ENCODE results near the gene SVOPL. TPM values are rescaled to one million over a fixed set of nuclear protein-coding genes. Genes with fewer than 3 reads are reported as not detected.

SVOPL gene
- total and polyA plus RNA-seq, 2 donors (not counting 3 experiments of a cell fraction or from before 2014, with no cell fraction given): not detected

DNA sequence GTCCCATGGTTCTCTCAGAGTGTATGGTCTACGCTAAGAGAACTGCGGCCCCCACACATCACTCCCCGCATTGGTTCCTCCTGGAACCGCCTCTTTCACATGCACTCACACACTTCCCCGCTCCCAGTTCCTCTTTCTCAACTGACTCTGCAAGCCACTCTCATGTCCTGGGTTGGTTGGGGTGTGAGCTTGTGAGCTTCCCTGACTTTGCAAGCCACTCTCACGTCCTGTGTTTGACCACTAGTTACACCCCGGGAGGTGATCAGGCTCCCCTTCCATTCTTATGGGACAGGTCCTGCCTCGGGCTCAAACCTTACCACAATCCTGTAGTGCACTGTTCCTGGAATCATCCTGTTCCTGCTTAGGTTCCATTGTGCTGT is 136.1 kb downstream of the SVOPL start:
- Histone ChIP-seq H3K27me3 (ENCODE audit: control insufficient read depth in 2 of 2, insufficient read depth in 2 of 2, low read length in 2 of 2) (no peaks in the 10 kb centered on the region), H3K36me3 (ENCODE audit: control insufficient read depth in 2 of 2, extremely low read depth in 1 of 2, insufficient read depth in 2 of 2, low read length in 2 of 2) (peaks cover 10% of the 10 kb centered on the region in 2 experiments), H3K4me2 (ENCODE audit: insufficient read depth, low read length) (no peak overlapping the region), H3K9ac (replicated peaks; ENCODE audit: extremely low read depth, insufficient read depth, low read length) (no peak overlapping the region), H3K4me3 (replicated peaks in 1 of 3; ENCODE audit: insufficient read depth in 1 of 3, low read depth in 1 of 3, low read length in 3 of 3) (no peak overlapping the region), H3K27ac (ENCODE audit: insufficient read depth, low read depth, low read length) (no peak overlapping the region), H2AFZ (ENCODE audit: low read depth, low read length) (no peak overlapping the region), H3K4me1 (ENCODE audit: control insufficient read depth, extremely low read depth, insufficient read depth, low read length) (no peaks in the 10 kb centered on the region), H4K20me1 (replicated peaks; ENCODE audit: control insufficient read depth, extremely low read depth, insufficient read depth, low read length) (no peaks in the 10 kb centered on the region), H3K9me1 (replicated peaks; ENCODE audit: control insufficient read depth, extremely low read depth, insufficient read depth, low read length) (no peaks in the 10 kb centered on the region), H3K79me2 (ENCODE audit: control insufficient read depth, insufficient read depth, low read length) (no peaks in the 10 kb centered on the region), H3K9me3 (replicated peaks; ENCODE audit: control insufficient read depth, insufficient read depth, low read length) (no peaks in the 10 kb centered on the region)
- FAIRE-seq: no peak
- ChIA-PET CTCF (no interaction called here), POLR2A (no interaction called here)
- dilution Hi-C loops (cut with MboI; ENCODE audit: extremely low pct_ligation_motif_present, low sequenced_read_pairs): no loop called here
- no TSS peak for BruUV-seq (replicated peaks)
- intact Hi-C loops (cut with micrococcal nuclease): no loop called here
- TF ChIP-seq POLR2A (IDR thresholded peaks at IDR 0.05; ENCODE audit: low read depth, low read length): no peak
- TF ChIP-seq FOS (IDR thresholded peaks at IDR 0.05; ENCODE audit: borderline replicate concordance, insufficient read depth, low read length): no peak
- TF ChIP-seq, protein P1, sequence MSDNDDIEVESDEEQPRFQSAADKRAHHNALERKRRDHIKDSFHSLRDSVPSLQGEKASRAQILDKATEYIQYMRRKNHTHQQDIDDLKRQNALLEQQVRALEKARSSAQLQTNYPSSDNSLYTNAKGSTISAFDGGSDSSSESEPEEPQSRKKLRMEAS (IDR thresholded peaks at IDR 0.05; ENCODE audit: insufficient read depth, insufficient read length): no peak
- no peak for TF ChIP-seq GATA2 (IDR thresholded peaks at IDR 0.05; ENCODE audit: insufficient read depth, insufficient read length, low read depth, low read length)
- no peak for DNase-seq (ENCODE audit: low read depth, low spot score)

DNA sequence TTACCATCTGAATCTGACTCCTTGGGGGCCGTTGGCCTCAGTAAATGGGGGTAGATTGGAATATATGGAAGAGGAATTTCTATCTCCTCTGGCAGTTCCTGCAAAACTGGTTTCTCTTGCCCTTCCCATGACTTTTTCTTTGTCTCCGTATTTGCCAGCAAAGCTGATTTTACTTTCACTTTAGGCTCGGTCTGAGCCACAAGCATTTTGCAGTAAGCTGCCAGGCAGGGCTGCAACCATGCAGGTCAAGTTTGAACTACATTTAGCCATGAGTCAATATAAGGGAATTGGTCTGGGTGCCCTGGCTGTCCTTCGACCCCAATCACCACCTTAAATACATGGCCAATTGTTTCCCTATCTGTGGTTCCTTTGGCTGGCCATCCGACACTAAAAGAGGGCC is 136.8 kb downstream of the SVOPL start:
- Histone ChIP-seq H3K36me3 (ENCODE audit: control insufficient read depth in 2 of 2, extremely low read depth in 1 of 2, insufficient read depth in 2 of 2, low read length in 2 of 2) (peaks cover 10 to 11% of the 10 kb centered on the region in 2 experiments), H3K9ac (replicated peaks; ENCODE audit: extremely low read depth, insufficient read depth, low read length) (no peak overlapping the region), H3K4me2 (ENCODE audit: insufficient read depth, low read length) (no peak overlapping the region), H3K9me3 (replicated peaks; ENCODE audit: control insufficient read depth, insufficient read depth, low read length) (no peaks in the 10 kb centered on the region), H3K4me3 (replicated peaks in 1 of 3; ENCODE audit: insufficient read depth in 1 of 3, low read depth in 1 of 3, low read length in 3 of 3) (no peak overlapping the region), H3K9me1 (replicated peaks; ENCODE audit: control insufficient read depth, extremely low read depth, insufficient read depth, low read length) (no peaks in the 10 kb centered on the region), H2AFZ (ENCODE audit: low read depth, low read length) (no peak overlapping the region), H3K4me1 (ENCODE audit: control insufficient read depth, extremely low read depth, insufficient read depth, low read length) (no peaks in the 10 kb centered on the region), H3K27ac (ENCODE audit: insufficient read depth, low read depth, low read length) (no peak overlapping the region), H4K20me1 (replicated peaks; ENCODE audit: control insufficient read depth, extremely low read depth, insufficient read depth, low read length) (no peaks in the 10 kb centered on the region), H3K27me3 (ENCODE audit: control insufficient read depth in 2 of 2, insufficient read depth in 2 of 2, low read length in 2 of 2) (no peaks in the 10 kb centered on the region), H3K79me2 (ENCODE audit: control insufficient read depth, insufficient read depth, low read length) (no peaks in the 10 kb centered on the region)
- ChIA-PET CTCF (no interaction called here), POLR2A (no interaction called here)
- DNase-seq (ENCODE audit: low read depth, low spot score) (no peak), FAIRE-seq (no peak)
- no peak for TF ChIP-seq JUN (IDR thresholded peaks at IDR 0.05; ENCODE audit: borderline replicate concordance, insufficient read depth, insufficient read length, low read depth)
- TF ChIP-seq POLR2AphosphoS5 (IDR thresholded peaks at IDR 0.05; ENCODE audit: insufficient read depth, low read depth, low read length): no peak
- TF ChIP-seq POLR2A (IDR thresholded peaks at IDR 0.05; ENCODE audit: low read depth, low read length): no peak
- no peak for TF ChIP-seq GATA2 (IDR thresholded peaks at IDR 0.05; ENCODE audit: insufficient read depth, insufficient read length, low read depth, low read length)
- TF ChIP-seq, protein P2, sequence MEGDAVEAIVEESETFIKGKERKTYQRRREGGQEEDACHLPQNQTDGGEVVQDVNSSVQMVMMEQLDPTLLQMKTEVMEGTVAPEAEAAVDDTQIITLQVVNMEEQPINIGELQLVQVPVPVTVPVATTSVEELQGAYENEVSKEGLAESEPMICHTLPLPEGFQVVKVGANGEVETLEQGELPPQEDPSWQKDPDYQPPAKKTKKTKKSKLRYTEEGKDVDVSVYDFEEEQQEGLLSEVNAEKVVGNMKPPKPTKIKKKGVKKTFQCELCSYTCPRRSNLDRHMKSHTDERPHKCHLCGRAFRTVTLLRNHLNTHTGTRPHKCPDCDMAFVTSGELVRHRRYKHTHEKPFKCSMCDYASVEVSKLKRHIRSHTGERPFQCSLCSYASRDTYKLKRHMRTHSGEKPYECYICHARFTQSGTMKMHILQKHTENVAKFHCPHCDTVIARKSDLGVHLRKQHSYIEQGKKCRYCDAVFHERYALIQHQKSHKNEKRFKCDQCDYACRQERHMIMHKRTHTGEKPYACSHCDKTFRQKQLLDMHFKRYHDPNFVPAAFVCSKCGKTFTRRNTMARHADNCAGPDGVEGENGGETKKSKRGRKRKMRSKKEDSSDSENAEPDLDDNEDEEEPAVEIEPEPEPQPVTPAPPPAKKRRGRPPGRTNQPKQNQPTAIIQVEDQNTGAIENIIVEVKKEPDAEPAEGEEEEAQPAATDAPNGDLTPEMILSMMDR (IDR thresholded peaks at IDR 0.05; ENCODE audit: extremely low read depth in 1 of 2, insufficient read depth in 1 of 2, low read depth in 1 of 2, low read length in 2 of 2): no peak
- TF ChIP-seq EZH2 (IDR thresholded peaks at IDR 0.05; ENCODE audit: borderline replicate concordance, low read depth, low read length, severe bottlenecking): no peak
- TF ChIP-seq, protein P1 (IDR thresholded peaks at IDR 0.05; ENCODE audit: insufficient read depth, insufficient read length): no peak
- TF ChIP-seq FOS (IDR thresholded peaks at IDR 0.05; ENCODE audit: borderline replicate concordance, insufficient read depth, low read length): no peak
- TF ChIP-seq MYC (IDR thresholded peaks at IDR 0.05; ENCODE audit: low read depth, low read length): no peak
- BruUV-seq (replicated peaks): no TSS peak
- dilution Hi-C loops (cut with MboI; ENCODE audit: extremely low pct_ligation_motif_present, low sequenced_read_pairs): no loop called here
- intact Hi-C loops (cut with micrococcal nuclease): no loop called here
